Stimulated activated CD8-positive, alpha-beta memory T cell treated with anti-CD3 and anti-CD28 coated beads, Interleukin-4, amount 100 ng/mL, for 4 hours (primary cell): ENCODE results near the gene DTNA.
"Not testable (repeated sequence)": the region's sequence is repeated elsewhere in the genome, so short reads cannot be mapped to it uniquely, and the experiment has no call there.

Experiments used
- DNase-seq, 2 donors: peaks; one replicate each; pipeline ENCODE4 v3.0.0-alpha.2; 2020; ENCODE audit warnings: low read depth in 2 of 2, low spot score in 1 of 2

The DTNA gene

DNA sequence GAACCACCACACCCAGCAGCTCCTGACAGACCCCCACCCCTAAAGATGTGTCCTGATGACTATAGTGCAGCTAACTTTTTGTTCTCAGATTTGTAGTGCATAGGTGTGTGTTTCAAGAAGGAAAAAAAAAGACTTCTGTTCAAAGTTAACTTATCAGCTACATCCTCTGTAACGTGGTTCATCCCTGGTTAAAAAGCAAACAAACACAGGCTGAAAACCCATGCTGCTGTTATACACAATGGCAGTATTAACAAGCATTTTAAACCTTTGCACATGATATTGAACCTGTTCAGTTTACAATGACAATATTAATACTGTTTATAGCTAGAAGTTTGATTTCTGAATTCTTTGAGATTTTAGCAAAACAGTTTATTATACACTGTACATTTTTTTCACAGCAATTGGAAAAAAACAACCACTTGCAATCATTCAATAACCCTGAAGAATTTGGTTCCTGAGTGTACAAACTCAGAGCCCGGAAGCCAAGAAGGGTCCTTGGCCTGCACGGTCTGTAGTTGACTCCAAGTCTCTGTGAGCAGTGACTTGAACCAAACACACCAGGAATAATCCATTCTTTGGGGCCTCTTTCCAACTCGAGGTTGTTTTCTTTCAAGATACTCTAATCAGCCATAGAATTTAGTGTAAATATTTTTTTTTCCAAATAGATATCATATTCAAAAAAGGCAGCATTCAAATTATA is 177.9 kb downstream of the DTNA start:
- no peak for DNase-seq

DNA sequence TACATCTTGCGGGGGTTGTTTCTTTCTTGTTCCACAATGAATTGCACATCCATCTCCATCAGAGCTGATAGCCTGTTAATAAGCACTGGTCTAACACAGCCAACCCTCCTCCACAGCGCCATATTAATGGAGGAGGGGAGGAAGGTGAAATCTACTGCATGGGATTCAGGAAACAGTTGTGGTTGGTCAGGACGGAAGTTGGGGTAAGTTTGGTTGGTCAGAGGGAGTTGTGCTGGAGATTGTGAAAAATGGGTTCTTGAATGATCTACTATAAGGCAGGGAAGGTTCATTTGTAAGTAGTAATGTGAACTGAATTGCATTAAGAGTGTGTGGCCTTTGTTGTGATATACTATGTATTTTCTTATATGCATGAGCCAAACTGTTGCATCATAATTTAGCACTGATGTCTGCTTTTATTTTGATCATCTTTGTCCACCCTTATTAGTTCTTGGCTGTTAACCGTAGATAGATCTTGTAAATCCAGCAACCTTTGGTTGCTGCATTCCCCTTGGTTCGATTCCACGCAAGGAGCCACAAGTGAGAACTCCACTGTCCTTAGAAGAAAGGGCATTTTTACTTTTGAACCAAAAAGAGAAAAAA is 180.5 kb downstream of the DTNA start:
- DNase-seq = no peak

DNA sequence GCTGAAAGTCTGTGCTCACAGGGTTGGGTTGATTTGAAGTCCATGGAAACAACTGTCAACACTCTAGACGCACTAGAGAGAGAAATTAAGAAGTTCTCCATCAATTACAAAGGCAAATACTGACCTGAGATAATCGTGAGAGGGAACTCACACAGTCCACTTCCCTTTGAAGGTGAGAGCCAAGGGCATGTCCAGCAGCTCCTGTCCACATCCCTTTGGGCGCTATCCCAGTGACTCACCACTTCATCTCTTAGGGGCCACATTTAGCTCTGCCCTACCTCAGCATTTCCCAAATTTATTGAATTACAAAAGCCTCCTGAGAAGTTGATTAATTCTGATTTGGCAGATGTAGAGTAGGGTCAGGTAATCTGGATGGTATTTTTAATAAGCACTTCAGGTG is 182.3 kb downstream of the DTNA start:
- no peak for DNase-seq

DNA sequence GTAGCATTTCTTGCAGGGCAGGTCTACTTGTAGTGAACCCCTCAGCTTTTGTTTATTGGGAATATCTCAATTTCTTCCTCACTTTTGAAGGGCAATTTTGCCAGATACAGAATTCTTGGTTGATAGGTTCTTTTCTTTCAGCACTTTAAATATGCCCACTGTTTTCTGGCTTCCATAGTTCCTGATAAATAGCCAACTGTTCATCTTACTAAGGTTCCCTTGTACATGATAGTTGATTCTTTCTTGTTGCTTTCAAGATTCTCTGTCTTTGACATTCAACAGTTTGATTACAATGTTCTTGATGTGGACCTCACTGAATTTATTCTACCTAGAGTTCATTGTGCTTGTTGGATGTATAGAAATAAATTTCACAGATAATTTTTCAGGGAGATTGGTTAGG is 183.1 kb downstream of the DTNA start:
- DNase-seq = no peak

DNA sequence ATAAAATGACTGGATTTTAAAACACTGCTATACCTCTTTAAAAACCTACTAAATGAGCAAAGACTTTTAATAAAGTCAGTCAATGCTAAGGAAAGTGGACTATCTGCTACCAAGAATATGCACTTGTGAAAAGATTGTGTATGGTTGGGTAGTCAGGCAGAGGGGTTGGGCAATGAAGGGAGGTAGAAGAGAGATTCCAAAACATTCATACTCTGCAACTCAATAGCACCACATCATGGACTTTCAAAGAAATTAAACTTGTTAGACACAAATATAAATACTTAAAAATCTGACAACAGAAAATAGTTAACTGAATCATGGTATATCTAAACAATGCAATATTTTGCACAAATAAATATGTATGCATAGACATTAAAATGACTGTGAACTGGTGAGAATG is 191.2 kb downstream of the DTNA start:
- no peak for DNase-seq

DNA sequence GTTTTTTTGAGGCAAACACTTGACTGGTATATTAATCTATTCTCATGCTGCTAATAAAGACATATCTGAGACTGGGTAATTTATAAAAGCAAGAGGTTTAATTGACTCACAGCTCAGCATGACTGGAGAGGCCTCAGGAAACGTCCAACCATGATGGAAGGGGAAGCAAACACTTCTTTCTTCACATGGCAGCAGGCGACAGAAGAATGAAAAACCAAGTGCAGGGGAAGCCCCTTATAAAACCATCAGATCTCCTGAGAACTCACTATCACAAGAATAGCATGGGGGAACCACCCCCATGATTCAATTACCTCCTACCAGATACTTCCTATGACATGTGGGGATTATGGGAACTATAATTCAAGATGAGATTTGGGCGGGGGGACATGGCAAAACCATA is 194.9 kb downstream of the DTNA start:
- DNase-seq = no peak

DNA sequence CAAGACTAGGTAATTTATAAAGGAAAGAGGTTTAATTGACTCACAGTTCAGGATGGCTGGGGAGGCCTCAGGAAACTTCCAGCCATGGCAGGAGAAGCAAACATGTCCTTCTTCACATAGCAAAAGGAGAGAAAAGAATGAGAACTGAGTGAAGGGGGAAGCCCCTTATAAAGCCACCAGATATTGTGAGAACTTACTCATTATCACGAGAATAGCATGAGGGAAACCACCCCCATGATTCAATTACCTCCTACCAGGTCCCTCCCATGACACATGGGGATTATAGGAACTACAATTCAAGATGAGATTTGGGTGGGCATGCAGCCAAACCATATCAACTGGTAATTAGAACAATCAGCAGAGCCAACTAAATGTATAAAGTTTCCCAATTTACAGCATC is 196.9 kb downstream of the DTNA start:
- DNase-seq = not testable (repeated sequence)

DNA sequence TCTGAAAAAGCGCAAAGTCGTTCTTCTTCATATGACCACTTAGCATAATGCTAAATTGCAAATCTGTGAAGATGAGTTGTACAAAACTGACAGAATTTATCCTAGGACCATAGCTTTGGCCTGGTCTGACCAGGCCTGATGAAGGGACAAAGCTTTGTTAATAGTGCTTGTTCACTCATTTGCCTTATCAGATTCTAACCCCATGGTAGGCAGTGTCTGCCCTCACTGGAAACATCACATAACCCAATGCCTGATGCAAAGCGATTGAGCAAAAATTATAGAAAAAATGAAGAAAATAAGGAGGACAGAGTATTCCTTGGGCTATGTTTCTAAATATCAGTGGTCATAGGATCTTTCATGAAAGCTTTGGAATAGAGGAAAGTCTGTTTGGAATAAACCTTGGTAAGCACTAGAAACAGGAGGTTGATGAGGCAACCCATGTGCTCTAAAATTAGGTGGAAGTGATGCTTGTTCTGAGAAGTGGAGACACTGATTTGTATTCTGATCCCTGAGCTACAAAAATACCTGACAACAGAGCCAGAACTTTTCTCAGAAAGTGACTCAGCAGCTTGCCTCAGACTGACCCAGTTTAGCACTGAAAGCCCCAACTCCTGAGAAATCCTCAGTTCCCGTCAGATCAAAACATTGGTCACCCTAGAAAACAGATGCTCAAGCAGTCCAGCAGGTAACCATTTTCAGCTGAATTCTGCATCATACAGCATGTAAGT is 199.7 kb downstream of the DTNA start:
- no peak for DNase-seq

DNA sequence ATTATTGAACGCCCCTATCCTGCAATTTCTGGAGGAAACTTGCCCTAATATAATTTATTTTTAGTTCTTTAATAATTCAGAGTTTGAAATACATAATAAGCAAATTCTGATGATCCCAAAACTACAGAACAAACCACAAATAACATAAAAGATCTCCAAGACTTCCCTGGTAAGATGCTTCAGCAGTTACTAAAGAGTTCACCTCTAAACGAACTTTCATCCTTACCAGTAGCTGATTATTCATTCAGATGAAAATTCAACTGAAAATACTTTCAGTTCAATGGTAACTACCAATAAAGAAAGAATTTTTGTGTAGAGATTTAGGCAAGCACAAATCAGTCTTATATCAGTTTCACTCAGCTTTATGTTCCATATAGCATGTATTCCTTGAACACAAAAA is 201.0 kb downstream of the DTNA start:
- no peak for DNase-seq

DNA sequence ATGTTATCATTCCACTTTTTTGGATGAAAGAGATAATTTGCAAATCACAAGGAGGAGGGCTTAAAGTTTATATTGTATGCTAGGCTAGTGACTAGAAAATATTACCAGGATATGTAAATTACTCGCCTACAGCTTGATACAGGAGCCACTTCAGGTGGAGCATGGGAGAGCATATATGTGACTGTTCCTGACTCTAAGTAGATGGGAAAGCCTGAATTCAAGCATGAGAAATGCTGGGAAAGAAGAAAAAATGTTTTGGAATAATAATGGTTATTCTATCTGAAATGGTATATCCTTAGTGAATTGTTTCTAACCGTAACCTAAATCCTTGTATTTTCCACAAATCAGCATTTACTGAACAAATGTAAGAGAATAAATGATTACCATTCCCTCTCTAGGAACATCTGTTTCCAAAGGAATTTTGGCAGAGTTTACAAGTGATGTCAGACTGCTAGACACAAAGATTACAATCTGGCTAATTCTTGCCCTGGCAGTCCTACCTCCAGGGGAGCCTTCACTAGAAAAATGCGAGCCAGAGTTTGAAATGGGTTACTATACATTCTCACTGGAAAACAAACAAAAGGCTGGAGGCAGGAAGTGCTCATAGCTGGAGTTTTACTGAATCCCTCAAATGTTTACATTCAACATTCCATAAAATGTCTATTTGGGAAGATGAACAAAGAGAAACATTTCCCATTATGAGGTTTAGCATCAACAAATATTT is 201.7 kb downstream of the DTNA start:
- no peak for DNase-seq

DNA sequence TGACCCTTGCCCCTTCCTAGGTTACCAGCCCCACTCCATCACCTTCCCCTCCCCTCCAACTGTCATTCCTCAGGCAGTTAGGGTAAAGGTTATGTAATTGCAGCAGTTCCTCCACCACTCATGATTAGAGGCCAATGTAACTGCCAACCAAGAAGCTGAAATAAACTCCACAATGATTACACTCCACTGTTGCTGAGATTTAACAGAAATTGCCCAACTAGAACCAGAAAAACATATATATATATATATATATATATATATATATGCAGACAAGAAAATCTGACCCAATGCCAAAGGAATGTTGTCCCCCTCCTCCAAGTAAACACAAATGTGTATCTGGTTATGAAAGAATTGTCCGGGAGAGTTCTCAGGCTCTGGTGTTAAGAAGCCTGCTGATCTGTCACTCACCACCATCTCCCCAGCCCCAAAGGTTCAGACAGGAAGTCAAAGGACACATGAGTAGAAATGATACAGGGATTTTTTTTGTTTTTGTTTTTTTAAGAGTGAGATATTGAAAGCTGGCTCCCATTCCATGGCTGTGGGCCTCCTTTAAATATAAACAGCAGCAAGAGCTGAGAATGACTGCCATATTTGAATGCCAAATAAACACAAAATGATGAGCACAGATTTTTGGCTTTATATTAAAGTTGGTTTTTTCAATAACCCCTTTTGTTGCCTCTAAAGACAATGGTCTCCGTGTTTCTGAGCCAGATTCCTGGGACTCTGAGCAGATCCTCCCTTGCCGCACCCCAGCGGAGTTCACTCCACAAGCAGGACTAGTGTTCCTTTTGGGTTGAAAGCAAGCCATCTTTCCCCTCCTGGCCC is 204.0 kb downstream of the DTNA start:
- no peak for DNase-seq

DNA sequence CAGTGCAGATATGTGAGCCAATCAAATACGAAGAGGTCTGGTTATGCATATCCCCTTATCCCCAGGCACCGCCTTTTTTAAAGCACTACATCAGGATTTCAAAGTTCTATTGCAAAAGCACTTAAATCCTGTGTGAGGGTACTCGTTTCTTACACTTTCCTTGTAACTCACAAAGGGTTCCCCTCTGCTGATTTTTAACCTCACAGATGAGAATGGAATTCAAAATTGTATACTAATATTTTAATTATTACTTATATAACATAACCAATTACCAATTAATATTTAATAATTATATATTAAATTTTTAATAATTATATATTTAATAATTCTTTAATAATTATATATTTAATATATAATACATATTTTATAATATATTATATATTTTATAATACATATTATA is 204.9 kb downstream of the DTNA start:
- no peak for DNase-seq

DNA sequence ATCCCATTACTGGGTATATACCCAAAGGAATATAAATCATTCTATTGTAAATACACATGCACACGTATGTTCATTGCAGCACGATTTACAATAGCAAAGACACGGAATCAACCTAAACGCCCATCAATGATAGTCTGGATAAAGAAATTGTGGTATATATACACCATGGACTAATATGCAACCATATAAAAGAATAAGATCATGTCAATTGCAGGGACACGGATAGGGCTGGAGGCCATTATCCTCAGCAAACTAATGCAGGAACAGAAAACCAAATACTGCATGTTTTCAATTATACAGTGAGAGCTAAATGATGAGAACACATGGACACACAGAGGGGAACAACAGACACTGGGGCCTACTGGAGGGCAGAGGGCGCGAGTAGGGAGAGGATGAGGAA is 206.4 kb downstream of the DTNA start:
- DNase-seq = not testable (repeated sequence)

DNA sequence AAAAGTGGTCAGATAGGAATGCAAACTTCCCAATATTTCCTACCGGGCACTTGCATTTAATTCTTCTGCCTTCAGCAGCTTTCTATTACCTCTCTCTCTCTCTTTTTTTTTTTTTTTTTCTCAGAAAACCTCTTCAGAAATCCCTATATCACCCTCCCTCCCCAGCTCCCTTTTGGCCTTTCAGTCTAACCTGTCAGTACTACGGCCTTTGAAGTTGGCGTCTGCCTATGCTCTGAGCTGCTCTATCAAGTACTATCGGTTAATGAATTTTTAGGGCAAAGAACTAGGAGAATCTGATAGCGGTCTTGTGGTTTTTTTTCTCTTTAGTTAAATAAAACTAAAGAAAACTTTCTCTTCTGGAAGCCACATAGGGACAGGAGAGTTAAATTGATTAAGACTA is 208.8 kb downstream of the DTNA start:
- no peak for DNase-seq

DNA sequence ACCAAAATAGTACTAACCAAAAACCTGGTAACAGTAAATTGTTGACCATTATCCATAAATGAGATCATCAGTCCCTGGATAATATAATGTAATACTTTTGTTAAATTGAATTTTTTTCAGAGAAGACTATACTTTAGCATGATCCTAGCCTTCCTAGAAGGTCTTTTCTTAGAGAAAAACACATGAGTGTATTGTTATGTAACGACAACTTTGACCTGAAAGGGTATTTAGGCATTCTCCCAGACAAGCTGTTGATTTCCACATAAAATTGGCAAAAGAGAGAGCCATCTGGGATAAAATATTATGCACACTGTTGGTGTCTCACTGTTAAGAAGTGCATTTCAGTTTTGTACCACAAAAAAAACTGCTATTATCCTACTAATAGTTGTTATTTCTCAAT is 211.1 kb downstream of the DTNA start:
- DNase-seq = no peak

DNA sequence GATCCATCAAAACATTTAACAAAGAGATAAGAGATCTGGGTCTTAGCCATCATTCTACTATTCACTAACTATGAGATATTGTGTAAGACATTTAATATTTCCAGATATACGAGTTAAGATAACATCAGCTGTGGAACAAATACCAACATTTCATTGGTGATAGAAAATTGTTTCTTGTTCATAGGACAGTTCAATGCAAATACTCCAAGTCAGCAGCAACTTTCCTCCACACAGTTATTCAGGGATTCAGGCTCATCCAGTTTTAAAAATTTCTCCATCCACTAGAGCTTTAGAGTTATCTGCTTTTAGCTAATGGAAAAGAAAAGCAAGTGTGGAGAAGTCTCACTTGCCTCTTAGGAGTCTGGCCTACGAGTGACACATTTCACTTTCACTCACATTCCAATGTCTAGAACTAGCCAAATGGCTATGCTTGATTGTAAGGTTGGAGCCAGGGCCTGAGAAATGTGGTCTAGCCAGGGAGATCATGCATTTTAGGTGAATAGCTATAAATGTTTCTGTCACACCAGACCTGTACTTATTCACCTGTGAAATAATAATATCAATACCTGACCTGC is 211.8 kb downstream of the DTNA start:
- DNase-seq = no peak

DNA sequence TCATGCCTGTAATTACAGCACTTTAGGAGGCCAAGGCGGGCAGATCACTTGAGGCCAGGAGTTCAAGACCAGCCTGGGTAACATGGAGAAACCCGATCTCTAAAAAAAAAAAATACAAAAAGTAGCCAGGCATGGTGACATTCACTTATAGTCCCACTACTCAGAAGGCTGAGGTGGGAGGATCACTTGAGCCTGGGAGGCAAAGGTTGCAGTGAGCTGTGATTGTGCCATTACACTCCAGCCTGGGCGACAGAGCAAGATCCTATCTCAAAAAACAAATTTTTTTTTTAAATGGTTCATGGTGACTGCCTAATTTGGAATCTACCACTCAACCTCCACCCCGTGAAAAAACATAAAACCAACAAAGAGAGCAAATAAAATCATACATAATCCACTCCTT is 212.5 kb downstream of the DTNA start:
- DNase-seq = not testable (repeated sequence)

DNA sequence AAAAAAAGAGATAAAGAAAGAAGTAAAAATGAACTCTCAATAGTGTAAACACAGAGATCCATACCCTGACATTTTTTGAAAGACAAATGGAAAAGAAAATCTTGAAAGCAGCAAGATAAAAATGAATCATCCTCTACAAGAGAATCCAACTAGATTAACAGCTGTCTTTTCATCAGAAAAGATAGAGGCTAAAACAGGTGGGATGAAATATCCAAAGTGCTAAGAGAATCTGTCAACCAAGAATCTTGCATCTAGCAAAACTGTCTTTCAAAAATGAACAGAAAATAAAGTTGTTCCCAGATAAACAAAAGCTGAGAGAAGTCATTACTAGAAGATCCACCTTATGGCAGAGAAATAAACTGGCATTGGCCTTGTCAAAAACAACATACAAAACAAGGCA is 213.8 kb downstream of the DTNA start:
- no peak for DNase-seq

DNA sequence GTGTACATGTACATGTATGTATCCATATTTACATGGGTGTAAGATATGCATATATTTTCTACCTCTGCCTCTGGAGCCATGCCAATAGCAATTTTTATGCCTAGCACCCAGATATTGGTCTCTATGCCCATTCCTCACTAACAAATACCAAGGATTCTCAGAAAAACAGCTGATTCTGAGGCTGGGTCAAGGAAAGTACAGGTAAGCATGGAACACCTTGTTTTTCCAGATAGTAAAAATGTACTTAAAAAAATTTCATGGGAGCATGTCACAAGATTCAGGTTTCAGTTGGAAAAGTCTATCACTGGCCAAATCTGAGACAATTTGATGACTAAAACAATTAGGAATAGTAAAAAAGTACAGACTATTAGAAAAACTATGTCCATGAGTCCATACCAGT is 216.6 kb downstream of the DTNA start:
- DNase-seq = no peak

DNA sequence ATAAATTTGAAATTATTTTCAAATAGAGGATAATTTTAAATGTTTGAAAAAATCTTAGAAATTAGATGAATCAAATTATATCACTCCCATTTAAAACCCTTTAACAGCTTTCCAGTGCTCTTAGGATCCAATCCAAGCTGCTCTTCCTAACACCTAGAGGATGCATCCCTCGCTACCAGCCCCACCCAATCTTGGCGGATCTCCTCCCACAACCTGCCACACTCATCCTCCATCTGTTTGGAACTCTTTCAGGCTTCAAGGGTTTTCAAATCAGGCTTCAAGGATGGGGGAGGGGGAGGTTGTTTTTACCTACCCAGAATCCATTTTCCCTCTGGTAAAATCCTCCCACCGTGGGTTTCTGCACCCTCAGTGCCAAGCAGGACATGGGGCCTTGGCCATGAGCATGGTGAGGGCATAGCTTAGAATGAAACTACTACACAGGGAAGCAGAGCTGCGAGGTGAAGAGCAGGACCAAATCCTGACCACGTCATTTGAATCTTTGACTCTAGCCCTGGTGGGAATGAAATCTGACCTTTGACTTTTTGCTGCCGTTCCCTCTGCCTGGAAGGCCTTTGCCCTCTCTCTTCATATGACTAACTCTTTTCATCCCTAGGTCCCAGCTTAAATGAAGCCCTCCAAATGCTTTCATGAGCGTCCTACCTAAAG is 218.1 kb downstream of the DTNA start:
- DNase-seq = no peak
